CD1c-positive myeloid dendritic cell (primary cell): ENCODE data around the gene CYP19A1.

Experiments
- DNase-seq: peaks from one replicate; pipeline ENCODE4 v3.0.0-alpha.2; 2016; ENCODE audit errors: extremely low spot score

CYP19A1 gene

DNA sequence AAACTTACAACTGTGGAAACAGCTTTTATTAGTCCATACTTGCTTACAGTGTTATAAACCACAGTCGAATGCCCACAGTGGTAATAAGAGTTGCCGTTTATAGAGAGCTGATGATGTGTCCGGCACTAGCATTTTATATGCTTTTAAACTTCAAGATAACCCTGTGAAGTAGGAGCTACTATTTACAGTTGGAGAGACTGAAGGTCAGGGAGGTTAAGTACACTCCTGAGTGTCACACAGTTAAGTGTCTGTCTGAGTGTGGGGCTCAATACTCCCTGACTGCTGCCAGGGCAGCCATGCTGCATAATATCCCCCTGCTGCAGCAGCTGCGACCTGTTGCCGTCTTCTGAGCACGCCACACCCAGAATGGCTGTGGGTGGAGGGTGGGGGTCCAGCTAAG is 153.8 kb downstream of the CYP19A1 start:
- DNase-seq: no peak

DNA sequence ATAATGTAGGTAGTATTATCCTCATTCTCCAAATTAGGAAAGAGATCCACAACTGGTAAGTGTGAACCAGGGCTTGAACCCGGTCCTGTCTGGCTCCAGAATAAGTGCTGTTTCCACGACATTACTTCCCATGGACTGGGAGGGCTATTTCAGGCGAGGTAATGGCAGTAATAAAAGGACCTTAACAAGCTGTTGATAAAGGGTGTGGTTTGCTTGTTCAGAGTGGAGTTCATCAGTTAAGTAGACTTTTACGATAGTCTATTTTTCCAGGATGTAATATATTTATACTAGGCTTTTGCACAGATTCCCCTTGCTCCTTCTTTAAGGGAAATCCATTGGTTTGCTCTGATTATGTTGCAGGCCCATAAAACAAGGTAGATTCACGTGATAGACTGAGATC is 155.3 kb downstream of the CYP19A1 start:
- DNase-seq: no peak

DNA sequence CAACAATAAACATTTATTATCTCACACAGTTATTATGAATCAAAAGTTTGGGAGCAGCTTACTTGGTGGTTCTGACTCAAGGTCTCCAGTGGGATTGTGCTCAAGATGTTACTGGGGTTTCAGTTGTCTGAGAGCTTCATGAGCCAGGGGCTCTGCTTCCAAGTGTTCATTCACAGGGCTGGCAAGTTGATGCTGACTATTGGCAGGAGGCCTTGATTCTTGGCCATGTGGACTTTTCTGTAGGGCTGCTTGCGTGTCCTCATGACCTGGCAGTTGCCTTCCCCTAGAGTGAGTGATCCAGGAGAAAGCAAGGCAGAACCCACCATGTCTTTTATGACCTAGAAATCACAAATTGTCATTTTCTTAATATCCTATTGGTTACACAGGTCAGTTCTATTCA is 156.5 kb downstream of the CYP19A1 start:
- no peak for DNase-seq

DNA sequence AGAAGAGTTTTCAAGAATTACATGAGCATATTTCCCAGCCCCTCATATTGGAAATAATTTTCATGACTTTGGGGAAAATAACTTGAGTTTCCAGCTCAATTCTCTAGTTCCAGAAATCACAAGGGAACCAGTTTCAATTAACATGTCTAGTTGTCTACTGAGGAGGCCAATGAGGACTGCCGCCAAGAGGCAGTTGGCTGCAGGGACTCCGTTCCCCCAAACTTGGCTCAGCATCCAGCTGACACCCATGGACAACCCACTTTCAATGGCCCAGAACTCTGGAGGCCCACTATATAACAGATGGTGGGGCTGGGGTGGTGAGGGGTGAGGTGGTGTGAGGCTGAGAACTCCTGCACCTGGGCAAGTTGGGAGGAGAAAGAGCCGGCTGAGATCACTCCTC is 157.2 kb downstream of the CYP19A1 start:
- no peak for DNase-seq

DNA sequence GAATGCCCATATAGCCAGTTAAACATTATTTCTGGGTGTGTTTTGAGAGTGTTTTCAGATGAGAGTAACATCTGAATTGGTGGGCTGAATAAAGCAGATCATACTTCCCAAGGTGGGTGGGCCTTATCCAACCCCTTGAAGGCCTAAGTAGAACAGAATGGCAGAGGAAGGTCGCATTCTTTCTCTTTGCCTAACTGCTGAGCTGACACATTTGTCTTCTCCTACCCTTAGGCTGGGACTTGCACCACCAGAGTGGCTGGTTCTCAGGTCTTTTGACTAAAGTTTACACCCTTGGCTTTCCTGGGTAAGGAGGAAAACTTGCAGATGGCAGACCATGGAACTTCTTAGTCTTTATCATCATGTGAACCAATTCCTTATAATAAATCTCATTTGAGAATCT is 157.9 kb downstream of the CYP19A1 start:
- no peak for DNase-seq

GRCh38 chr15:51180011-51180410 is 158.4 kb downstream of the CYP19A1 start:
- peak; percentile 71 for DNase-seq

DNA sequence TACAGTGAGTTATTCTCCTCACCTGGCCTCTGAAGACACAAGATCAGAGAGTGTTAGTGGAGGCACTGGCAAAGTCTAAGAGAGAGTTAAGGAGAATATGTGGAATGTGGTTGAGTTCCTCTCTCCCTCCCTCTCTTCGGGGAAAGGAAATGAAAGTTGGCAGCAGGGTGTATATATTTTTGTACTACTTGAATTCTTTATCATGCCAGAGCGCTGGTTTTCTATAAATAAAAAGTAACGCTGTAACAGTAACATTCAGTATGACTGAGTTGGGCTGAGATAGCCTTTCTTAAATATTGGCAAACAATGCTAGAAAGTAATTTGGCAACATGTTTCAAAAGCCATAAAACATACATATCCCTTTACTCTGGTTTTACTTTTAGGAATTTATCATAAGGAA is 166.2 kb downstream of the CYP19A1 start:
- DNase-seq: no peak

DNA sequence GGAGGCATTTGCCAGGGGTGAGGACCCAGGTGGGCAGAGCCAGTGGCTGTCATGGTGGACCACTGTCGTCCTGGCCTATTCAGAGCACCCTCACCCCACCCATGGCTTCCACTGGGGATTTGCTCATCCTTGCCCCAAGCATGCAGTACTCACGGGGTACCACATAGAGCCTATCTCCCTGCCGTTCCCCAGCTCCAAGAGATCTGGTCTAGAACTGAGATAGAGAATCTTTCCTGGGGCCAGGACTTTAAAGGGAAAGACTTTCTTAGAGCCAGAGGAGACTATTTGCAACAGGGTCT is 166.8 kb downstream of the CYP19A1 start:
- DNase-seq: no peak

DNA sequence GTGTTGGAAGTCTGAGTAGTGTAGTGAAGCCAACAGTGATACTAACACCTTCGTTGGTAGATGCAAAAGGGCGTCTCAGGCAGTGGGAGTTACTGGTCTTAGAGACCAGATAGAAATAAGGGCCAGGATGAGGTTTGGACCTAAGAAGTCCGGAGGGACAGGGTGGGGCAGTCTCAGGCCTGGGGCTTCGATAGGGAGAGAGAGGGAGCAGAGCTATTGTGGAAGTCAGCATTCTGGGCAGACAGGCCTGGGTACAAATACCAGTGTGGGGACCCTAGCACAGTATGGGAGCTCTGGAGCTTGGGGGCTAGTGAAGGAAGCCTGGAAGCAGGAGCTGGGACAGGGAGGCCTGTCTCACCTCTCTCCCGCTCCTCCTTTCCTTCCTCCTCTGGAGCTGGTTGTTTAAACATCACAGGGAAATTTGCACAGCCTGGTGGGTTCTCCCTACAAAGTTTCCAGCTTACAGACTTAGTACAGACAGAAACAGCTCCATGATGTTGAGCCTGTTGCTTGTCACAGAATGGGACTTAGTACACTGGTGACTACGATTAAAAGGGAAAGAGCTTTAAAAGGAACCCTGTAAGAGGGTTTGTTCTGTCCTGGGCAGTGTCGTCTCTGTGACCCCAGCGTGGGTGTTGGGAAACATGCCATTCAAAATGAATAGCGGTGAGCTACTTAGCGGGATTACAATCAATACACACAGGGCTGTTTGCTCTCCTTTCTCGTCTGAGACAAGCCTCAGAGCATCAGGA is 167.3 kb downstream of the CYP19A1 start:
- no peak for DNase-seq

- no peak for DNase-seq
Measured at GRCh38 chr15:51168700-51169099, 169.7 kb downstream of the CYP19A1 start.

DNA sequence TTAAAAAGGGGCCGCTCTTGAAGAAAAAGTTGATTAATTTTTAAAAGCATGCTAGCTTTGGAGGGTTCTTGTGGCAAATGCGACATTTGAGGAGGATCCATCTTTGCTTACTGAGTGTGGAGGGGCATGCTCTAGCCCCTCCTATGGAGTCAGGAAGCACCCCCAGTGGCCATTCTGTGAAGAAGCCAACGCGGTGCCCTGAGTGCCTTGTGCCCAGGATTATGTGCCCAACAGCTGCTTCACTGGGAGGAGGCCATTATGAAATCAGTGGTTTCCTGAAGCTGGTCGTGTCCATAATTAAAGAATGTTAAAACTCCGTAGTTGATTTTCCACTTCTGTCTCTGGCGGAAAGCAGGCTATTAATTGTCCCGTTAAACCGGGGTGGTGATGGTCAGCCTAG is 174.6 kb downstream of the CYP19A1 start:
- no peak for DNase-seq

DNA sequence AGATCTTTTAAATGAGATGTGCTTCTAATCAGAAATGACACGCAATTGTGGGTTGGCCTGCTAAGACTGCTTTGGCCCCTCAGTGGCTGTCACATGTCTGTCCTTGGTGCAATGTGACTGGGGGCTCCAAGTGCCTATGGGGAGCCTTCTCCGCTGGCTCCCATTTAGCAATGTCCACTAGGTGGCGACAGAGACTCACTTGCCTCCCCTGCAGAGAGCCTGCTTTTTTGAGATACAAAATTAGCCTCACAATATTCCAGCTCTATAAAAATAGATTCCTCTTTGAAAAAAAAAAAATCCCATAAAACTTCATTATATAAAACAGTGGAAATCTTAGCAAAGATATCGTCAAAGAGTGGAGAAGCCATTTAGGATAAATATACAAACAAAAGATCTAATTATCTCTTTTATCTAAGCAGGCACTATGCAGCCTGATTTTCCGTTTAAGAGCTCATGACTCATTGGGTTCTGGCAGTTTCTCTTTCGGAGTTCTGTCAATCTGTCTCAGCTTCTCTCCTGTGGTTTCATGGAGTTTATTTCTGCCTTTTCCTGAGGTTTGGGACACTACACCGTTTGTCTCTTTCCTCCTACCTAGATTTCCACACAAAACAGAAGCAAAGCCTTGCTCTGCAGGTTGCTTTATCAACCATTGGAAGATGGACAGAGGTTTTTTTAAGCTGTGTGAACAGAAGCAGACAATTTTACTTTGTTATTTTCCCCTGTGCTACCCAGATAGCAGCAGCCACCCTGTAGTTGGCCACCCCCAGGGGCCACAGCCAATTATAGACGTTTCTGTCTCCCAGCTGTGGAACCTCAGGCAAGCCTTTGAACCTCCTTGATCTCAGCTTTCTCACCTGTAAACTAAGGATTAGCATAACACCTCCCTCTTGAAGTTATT is 175.3 kb downstream of the CYP19A1 start:
- DNase-seq: peak; percentile 82

DNA sequence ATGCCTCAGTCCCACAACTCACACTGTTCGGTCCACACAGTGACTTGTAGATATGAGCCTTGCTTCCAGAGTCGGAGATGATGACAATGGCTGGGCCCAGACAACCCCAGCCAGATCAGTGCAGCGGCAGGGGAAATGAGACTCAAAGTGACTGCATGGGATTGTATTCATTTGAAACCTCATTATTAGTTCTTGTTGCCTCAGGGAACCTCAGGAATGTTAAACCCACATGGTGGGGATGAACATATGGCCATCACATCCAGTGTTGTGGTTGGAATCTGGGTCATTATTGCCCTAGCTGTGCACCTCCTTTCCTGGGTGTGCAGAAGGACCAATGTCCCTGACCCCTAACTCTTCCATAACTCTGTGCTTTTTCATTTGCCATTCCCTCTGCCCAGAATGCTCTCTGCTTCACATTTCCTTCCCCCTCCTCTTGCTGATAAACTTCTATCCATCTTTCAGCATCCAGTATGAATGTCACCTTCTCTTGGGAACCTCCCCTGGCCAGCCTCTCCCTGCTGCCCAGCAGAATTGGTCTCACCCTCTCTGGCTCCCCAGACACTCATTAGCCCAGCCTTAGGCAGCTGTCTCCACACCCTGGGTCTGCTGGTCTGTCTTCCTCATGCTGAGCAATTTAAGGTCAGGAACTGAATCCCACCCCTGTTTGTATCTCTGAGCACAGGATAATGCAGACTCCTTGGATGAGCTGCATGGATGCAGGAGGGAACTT is 176.7 kb downstream of the CYP19A1 start:
- no peak for DNase-seq

- no peak for DNase-seq
Measured at GRCh38 chr15:51160484-51160883, 177.9 kb downstream of the CYP19A1 start.
